Parathyroid adenoma (tissue), 2 donors: ENCODE results near the gene GRM4.

Experiments
- H2AFZ ChIP-seq: fragments of 300-600 bp; sonication (generic); one replicate; pipeline ENCODE4 v1.7.0; 2017; ENCODE audit warnings: antibody characterized with exemption, mild to moderate bottlenecking
- H3K27ac ChIP-seq: fragments of 300-600 bp; sonication (generic); one replicate; pipeline ENCODE4 v1.7.0; 2017
- H3K27me3 ChIP-seq: fragments of 300-600 bp; sonication (generic); one replicate; pipeline ENCODE4 v1.7.0; 2017; ENCODE audit warnings: low read length; ENCODE audit not compliant: control insufficient read depth, insufficient read depth
- H3K36me3 ChIP-seq: fragments of 300-600 bp; sonication (generic); one replicate; pipeline ENCODE4 v1.7.0; 2017; ENCODE audit warnings: low read length; ENCODE audit not compliant: control insufficient read depth, insufficient read depth
- H3K4me1 ChIP-seq: fragments of 300-600 bp; sonication (generic); one replicate; pipeline ENCODE4 v1.7.0; 2017; ENCODE audit warnings: control low read depth
- H3K4me2 ChIP-seq: fragments of 300-600 bp; sonication (generic); one replicate; pipeline ENCODE4 v1.7.0; 2017; ENCODE audit warnings: low read length
- H3K4me3 ChIP-seq: fragments of 300-600 bp; sonication (generic); one replicate; pipeline ENCODE4 v1.7.0; 2017; ENCODE audit warnings: low read depth, low read length
- H3K79me2 ChIP-seq: fragments of 300-600 bp; sonication (generic); one replicate; pipeline ENCODE4 v1.7.0; 2017; ENCODE audit warnings: control low read depth
- H3K9ac ChIP-seq: fragments of 300-600 bp; sonication (generic); one replicate; pipeline ENCODE4 v1.7.0; 2017; ENCODE audit warnings: mild to moderate bottlenecking
- H3K9me3 ChIP-seq: fragments of 300-600 bp; sonication (generic); one replicate; pipeline ENCODE4 v1.7.0; 2017; ENCODE audit warnings: low read length; ENCODE audit not compliant: control insufficient read depth
- CTCF ChIP-seq: fragments of 300-600 bp; sonication (generic); IDR thresholded peaks from one replicate; pipeline ENCODE4 v1.7.0; 2017; ENCODE audit warnings: antibody characterized with exemption, mild to moderate bottlenecking
- donor health status: primary hyperparathyroidism.

The GRM4 gene

DNA sequence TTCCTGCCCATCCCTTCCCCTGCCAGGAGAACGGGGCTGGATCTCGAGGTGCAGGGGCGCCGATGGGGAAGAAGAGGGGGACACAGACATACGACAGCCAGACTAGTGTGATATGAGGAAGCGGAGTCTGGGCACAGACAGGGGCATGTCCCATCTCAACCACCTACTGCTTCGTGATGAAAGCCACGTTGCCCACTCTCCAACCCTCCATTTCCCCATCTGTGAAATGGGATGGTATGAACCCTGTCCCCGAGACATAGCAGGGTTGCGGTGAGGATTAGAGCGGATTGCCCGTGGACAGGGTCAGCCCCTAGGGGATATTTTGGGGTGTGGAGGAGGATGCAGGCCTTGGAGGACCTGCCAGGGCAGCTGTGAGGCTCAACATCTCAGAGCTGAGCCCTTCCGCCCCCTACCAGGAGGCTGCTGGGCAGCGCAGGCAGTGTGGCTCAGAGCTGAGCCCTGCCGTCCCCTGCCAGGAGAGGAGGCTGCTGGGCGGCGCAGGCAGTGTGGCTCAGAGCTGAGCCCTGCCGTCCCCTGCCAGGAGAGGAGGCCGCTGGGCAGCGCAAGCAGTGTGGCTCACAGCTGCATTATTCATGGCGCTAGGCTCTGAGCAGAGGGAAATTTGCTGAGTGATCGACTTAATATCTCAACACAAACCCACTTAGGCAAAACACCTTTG lies 71.7 kb downstream of the GRM4 start:
- Histone ChIP-seq H3K9me3 (no peaks in the 10 kb centered on the region), H3K27me3 (no peaks in the 10 kb centered on the region), H3K79me2 (no peaks in the 10 kb centered on the region), H3K36me3 (no peaks in the 10 kb centered on the region), H3K4me3 (no peak overlapping the region), H3K4me1 (no peaks in the 10 kb centered on the region), H2AFZ (no peak overlapping the region), H3K9ac (no peak overlapping the region), H3K4me2 (no peak overlapping the region), H3K27ac (no peak overlapping the region)
- TF ChIP-seq CTCF: no peak

- Histone ChIP-seq H3K4me1 (no peaks in the 10 kb centered on the region), H2AFZ (no peak overlapping the region), H3K27ac (no peak overlapping the region), H3K9ac (no peak overlapping the region), H3K27me3 (no peaks in the 10 kb centered on the region), H3K4me3 (no peak overlapping the region), H3K4me2 (no peak overlapping the region), H3K36me3 (no peaks in the 10 kb centered on the region), H3K9me3 (no peaks in the 10 kb centered on the region), H3K79me2 (no peaks in the 10 kb centered on the region)
- no peak for TF ChIP-seq CTCF
These were observed 72.3 kb downstream of the GRM4 start for GRCh38 chr6:34073540-34073939.

DNA sequence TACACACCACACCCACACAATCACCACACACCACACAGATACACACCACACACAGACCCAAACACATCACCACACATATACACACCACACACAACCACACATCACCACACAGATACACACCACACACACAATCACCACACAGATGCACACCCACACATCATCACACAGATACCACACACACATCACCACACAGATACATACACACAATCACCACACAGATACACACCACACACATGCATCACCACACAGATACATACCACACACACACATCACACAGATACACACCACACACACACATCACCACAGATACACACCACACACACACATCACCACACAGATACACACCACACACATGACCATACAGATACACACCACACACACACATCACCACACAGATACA lies 73.2 kb downstream of the GRM4 start:
- no peak overlapping the region for H3K9ac ChIP-seq
- TF ChIP-seq CTCF: no peak
- no peaks in the 10 kb centered on the region for H3K27me3 ChIP-seq
- H3K79me2 ChIP-seq: no peaks in the 10 kb centered on the region
- no peak overlapping the region for H3K4me3 ChIP-seq
- no peaks in the 10 kb centered on the region for H3K9me3 ChIP-seq
- H2AFZ ChIP-seq: no peak overlapping the region
- H3K4me1 ChIP-seq: no peaks in the 10 kb centered on the region
- H3K4me2 ChIP-seq: no peak overlapping the region
- no peak overlapping the region for H3K27ac ChIP-seq
- no peaks in the 10 kb centered on the region for H3K36me3 ChIP-seq

DNA sequence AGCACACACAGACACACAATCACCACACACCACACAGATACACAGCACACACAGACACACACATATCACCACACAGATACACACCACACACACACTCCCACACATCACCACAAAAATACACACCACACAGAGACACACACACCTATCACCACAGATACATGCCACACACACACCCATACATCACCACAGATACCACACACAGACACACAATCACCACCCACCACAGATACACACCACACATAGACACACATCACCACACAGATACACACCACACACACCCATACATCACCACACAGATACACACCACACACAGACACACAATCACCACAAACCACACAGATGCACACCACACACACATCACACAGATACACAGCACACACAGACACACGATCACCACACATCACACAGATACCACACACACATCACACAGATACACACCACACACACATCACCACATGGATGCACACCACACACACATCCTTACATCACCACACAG lies 74.0 kb downstream of the GRM4 start:
- TF ChIP-seq CTCF: no peak
- no peaks in the 10 kb centered on the region for H3K4me1 ChIP-seq
- no peak overlapping the region for H2AFZ ChIP-seq
- H3K79me2 ChIP-seq: no peaks in the 10 kb centered on the region
- no peak overlapping the region for H3K9ac ChIP-seq
- H3K4me3 ChIP-seq: no peak overlapping the region
- no peak overlapping the region for H3K27ac ChIP-seq
- no peaks in the 10 kb centered on the region for H3K27me3 ChIP-seq
- H3K4me2 ChIP-seq: no peak overlapping the region
- H3K9me3 ChIP-seq: no peaks in the 10 kb centered on the region
- H3K36me3 ChIP-seq: no peaks in the 10 kb centered on the region
